Measurements from ENCODE around the gene HS2ST1.

GRCh38 chr1:87115317-87115890, 201.0 kb downstream of the HS2ST1 start:
- TF ChIP-seq CTCF (IDR thresholded peaks at IDR 0.05) (no peak), POLR2A (IDR thresholded peaks at IDR 0.05) (no peak)

All from ovary (tissue), 3 donors.